Medulla oblongata (tissue), 1 donor: ENCODE data around the gene HOXB6.

Experiments used
- DNase-seq: peaks from one replicate; pipeline ENCODE4 v3.0.0-alpha.2; 2015; ENCODE audit errors: extremely low spot score

HOXB6 gene

GRCh38 chr17:48565925-48566710 lies 38.7 kb downstream of the HOXB6 start:
- DNase-seq: no peak

- DNase-seq: no peak
Observed at GRCh38 chr17:48565022-48565554, 39.7 kb downstream of the HOXB6 start.

- no peak for DNase-seq
Observed at GRCh38 chr17:48564188-48565021, 40.4 kb downstream of the HOXB6 start.

- no peak for DNase-seq
Observed at GRCh38 chr17:48563867-48564187, 41.0 kb downstream of the HOXB6 start.

- no peak for DNase-seq
Observed at GRCh38 chr17:48563385-48563838, 41.4 kb downstream of the HOXB6 start.

- DNase-seq: no peak
Observed at GRCh38 chr17:48562934-48563333, 41.9 kb downstream of the HOXB6 start.

- no peak for DNase-seq
Observed at GRCh38 chr17:48561884-48562810, 42.6 kb downstream of the HOXB6 start.

- no peak for DNase-seq
Observed at GRCh38 chr17:48559840-48560817, 44.7 kb downstream of the HOXB6 start.

- DNase-seq: no peak
Observed at GRCh38 chr17:48559122-48559839, 45.5 kb downstream of the HOXB6 start.

GRCh38 chr17:48558831-48559121 lies 46.0 kb downstream of the HOXB6 start:
- no peak for DNase-seq

- no peak for DNase-seq
Observed at GRCh38 chr17:48558057-48558830, 46.5 kb downstream of the HOXB6 start.

- no peak for DNase-seq
Observed at GRCh38 chr17:48556576-48557401, 48.0 kb downstream of the HOXB6 start.

- DNase-seq: no peak
Observed at GRCh38 chr17:48556229-48556575, 48.6 kb downstream of the HOXB6 start.

GRCh38 chr17:48555258-48556228 lies 49.2 kb downstream of the HOXB6 start:
- peak; percentile 50 for DNase-seq

GRCh38 chr17:48554412-48555257 lies 50.2 kb downstream of the HOXB6 start:
- DNase-seq: peak; percentile 12

- peak; percentile 12 for DNase-seq
Observed at GRCh38 chr17:48553826-48554225, 51.0 kb downstream of the HOXB6 start.
